Ectodermal cell (in vitro differentiated cells): ENCODE results near the gene TSPAN17.
"Not testable (repeated sequence)": the region's sequence is repeated elsewhere in the genome, so short reads cannot be mapped to it uniquely, and the experiment has no call there.

Source experiments
- H3K27ac ChIP-seq: 2 replicates; pipeline ENCODE4 v1.7.0; 2013; ENCODE audit warnings: mild to moderate bottlenecking, low read depth, low read length; ENCODE audit not compliant: insufficient read depth, poor library complexity, severe bottlenecking
- H3K27me3 ChIP-seq: 2 replicates; pipeline ENCODE4 v1.7.0; 2013; ENCODE audit warnings: mild to moderate bottlenecking, low read length; ENCODE audit not compliant: insufficient read depth, control insufficient read depth, poor library complexity, severe bottlenecking
- H3K36me3 ChIP-seq: one replicate; pipeline ENCODE4 v1.7.0; 2013; ENCODE audit warnings: low read length; ENCODE audit not compliant: control insufficient read depth, insufficient read depth
- H3K4me1 ChIP-seq: one replicate; pipeline ENCODE4 v1.7.0; 2013; ENCODE audit warnings: low read length; ENCODE audit not compliant: control insufficient read depth, insufficient read depth
- H3K4me3 ChIP-seq: 2 replicates; pipeline ENCODE4 v1.7.0; 2013; ENCODE audit warnings: low read depth, low read length, control low read depth; ENCODE audit not compliant: insufficient read depth
- H3K9me3 ChIP-seq: 2 replicates; pipeline ENCODE4 v1.7.0; 2013; ENCODE audit warnings: mild to moderate bottlenecking, low read length, moderate library complexity; ENCODE audit not compliant: control insufficient read depth
- WGBS, 2 experiments: methylation state at CpG; one replicate each; pipeline ENCODE4 v1.1.7; 2013; ENCODE audit warnings: missing lambda C conversion rate in 2 of 2; 5-methylcytosine and 5-hydroxymethylcytosine counted together

Gene TSPAN17

GRCh38 chr5:176693477-176693851 is 46.2 kb downstream of the TSPAN17 start:
- H3K9me3 ChIP-seq: no peaks in the 10 kb centered on the region
- H3K27me3 ChIP-seq: no peaks in the 10 kb centered on the region
- no peaks in the 10 kb centered on the region for H3K36me3 ChIP-seq
- peaks cover 17% of the 10 kb centered on the region for H3K4me1 ChIP-seq
- H3K27ac ChIP-seq: no peak overlapping the region
- 86 to 88% methylated on average over 13 of the region's 13 CpGs for WGBS, 2 experiments
- no peak overlapping the region for H3K4me3 ChIP-seq

- WGBS, 2 experiments: 92% methylated on average over 10 of the region's 10 CpGs
- Histone ChIP-seq H3K4me3 (no peak overlapping the region), H3K9me3 (no peaks in the 10 kb centered on the region), H3K27ac (no peak overlapping the region), H3K36me3 (no peaks in the 10 kb centered on the region), H3K27me3 (no peaks in the 10 kb centered on the region), H3K4me1 (peaks cover 24% of the 10 kb centered on the region)
These were observed 46.9 kb downstream of the TSPAN17 start for GRCh38 chr5:176694146-176694545.

DNA sequence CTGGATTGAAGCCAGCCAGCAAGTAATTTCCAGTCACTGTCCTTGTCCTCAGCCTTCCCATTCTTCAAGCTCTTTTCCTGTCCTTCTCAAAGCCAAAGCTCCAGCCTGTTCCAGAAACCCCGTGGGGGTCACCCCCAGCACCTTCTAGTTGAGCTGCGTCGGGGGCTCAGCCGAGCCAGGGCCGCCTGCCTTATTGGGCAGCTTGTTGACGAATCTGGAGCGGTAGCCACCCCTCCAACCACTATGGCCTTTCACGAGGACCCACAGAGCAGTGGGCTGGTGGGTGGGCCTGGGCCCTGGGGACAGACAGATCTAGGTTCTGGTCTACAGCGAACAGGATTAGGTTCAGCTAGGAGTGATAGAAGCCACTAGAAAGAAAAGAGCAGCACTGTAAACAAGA is 47.3 kb downstream of the TSPAN17 start:
- no peak overlapping the region for H3K27ac ChIP-seq
- H3K4me1 ChIP-seq: peaks cover 25% of the 10 kb centered on the region
- H3K9me3 ChIP-seq: no peaks in the 10 kb centered on the region
- H3K4me3 ChIP-seq: no peak overlapping the region
- H3K36me3 ChIP-seq: no peaks in the 10 kb centered on the region
- H3K27me3 ChIP-seq: no peaks in the 10 kb centered on the region
- 90 to 94% methylated on average over 9 of the region's 9 CpGs for WGBS, 2 experiments

DNA sequence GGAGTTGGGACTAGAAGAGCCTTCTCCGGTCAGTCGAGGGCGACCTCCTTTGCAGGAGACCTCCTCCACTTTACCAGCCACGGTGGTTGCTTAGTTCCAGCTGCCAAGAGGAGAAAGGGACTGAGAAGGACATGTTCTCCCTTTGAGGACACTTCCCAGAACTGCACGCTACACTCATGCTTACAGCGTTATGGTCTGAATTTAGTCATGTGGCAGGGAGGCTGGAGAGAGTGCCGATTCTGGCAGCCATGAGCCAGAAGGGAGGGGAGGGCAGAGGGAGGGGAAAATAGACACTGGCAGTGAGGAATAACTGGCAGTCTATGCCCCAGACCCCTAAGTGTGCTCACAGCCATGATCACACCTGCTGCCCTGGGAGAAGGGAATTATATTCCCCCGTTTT is 47.8 kb downstream of the TSPAN17 start:
- no peaks in the 10 kb centered on the region for H3K36me3 ChIP-seq
- WGBS, 2 experiments: 85 to 90% methylated on average over 8 of the region's 8 CpGs
- H3K9me3 ChIP-seq: no peaks in the 10 kb centered on the region

DNA sequence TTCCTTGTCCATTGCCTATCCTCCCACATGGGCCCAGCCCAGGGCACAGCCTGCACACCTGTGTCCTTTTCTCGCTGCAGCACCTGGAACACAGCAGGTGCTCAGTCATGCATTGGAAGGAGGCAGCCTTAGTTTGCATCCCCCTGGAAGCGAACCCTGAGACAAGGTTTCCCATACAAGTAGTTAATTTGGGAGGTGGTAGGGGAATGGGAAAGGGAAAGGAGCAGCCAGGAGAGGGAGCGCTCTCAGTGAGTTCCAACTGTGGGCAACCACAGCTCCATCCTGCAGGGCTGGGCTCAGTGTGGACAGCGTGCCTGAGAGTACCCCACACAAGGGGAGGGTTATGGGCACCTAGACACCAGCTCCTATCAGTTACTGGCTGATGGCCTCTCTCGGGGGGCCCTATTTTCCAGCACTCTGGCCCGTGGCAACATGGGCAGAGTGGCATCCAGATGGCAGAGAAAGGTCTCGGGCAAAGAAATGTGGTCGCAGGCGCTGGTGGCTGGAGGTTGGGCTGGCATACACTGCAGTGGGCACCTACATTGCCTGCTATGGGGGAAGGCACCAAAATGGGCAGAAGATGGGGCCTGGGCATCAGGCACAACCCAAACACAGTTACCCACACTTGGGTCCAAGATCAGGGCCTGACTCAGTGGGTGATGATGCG is 50.1 kb downstream of the TSPAN17 start:
- Histone ChIP-seq H3K4me1 (peaks cover 25% of the 10 kb centered on the region), H3K4me3 (no peak overlapping the region), H3K27ac (no peak overlapping the region), H3K9me3 (no peaks in the 10 kb centered on the region), H3K27me3 (no peaks in the 10 kb centered on the region), H3K36me3 (no peaks in the 10 kb centered on the region)
- 69 to 72% methylated on average over 10 of the region's 10 CpGs for WGBS, 2 experiments

More for the DNA sequence above, 47.8 kb downstream of the TSPAN17 start:
- Histone ChIP-seq H3K4me3 (no peak overlapping the region), H3K4me1 (peaks cover 25% of the 10 kb centered on the region), H3K27me3 (no peaks in the 10 kb centered on the region), H3K27ac (no peak overlapping the region)

- peak overlapping the region; percentile 33 for H3K27ac ChIP-seq
- no peaks in the 10 kb centered on the region for H3K9me3 ChIP-seq
- H3K4me3 ChIP-seq: no peak overlapping the region
- 24 to 29% methylated on average over 9 of the region's 9 CpGs for WGBS, 2 experiments
- no peaks in the 10 kb centered on the region for H3K27me3 ChIP-seq
- H3K4me1 ChIP-seq: peaks cover 25% of the 10 kb centered on the region
- no peaks in the 10 kb centered on the region for H3K36me3 ChIP-seq
These were observed 50.8 kb downstream of the TSPAN17 start for GRCh38 chr5:176697934-176698538.

DNA sequence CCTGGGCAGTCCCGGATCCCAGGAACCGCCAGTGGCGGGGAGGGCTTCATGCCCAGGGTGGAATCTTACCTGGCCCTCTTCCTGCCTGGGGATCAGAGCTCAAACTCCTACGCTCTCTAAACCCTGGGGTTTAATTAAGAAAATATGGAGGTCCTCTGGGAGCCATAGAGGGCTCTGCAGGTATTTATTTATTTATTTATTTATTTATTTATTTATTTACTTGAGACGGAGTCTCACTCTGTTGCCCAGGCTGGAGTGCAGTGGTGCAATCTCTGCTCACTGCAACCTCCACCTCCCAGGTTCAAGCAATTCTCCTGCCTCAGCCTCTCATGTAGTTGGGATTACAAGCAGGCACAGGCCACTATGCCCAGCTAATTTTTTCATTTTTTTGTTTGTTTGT is 52.2 kb downstream of the TSPAN17 start:
- not testable (repeated sequence) for H3K9me3 ChIP-seq, H3K4me3 ChIP-seq, H3K27ac ChIP-seq, H3K36me3 ChIP-seq, H3K27me3 ChIP-seq
- peaks cover 25% of the 10 kb centered on the region for H3K4me1 ChIP-seq
- 92 to 96% methylated on average over 4 of the region's 5 CpGs for WGBS, 2 experiments

DNA sequence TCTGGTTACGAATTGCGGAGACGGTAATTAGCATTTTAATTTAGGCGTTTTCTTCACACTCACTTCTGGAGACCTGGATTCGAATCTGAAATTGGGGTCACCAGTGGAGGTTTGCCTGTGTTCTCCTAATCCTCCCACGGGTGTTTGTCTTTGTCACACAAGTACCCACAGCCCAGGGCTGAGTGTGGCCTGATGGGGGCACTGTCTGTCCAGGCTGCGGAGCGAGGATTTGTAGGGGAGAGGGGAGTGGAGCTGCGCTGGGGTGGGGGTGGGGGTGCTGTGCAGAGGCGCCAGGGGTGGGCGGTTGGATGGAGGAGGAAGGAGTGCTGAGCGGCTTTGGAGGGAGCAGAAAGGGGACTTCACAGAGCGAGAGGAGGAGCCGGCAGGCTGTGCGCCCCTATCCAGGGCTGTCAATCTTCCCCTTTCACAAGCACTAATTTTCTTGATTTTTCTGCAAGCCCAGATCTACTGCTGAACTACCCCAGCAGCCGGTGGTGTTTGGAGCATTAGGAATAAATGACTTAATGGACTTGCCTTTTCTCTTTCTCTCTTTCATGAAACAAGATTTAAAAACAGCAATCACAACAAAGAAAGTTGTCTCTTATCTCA is 53.1 kb downstream of the TSPAN17 start:
- no peaks in the 10 kb centered on the region for H3K9me3 ChIP-seq
- WGBS, 2 experiments: 30 to 32% methylated on average over 15 to 16 of the region's 16 CpGs
- H3K4me1 ChIP-seq: peaks cover 25% of the 10 kb centered on the region
- H3K27me3 ChIP-seq: no peaks in the 10 kb centered on the region
- H3K27ac ChIP-seq: no peak overlapping the region
- no peak overlapping the region for H3K4me3 ChIP-seq
- no peaks in the 10 kb centered on the region for H3K36me3 ChIP-seq

- Histone ChIP-seq H3K36me3 (no peaks in the 10 kb centered on the region), H3K9me3 (no peaks in the 10 kb centered on the region), H3K27me3 (no peaks in the 10 kb centered on the region), H3K4me1 (peaks cover 13% of the 10 kb centered on the region), H3K27ac (no peak overlapping the region), H3K4me3 (no peak overlapping the region)
- 84% methylated on average over 27 of the region's 27 CpGs for WGBS, 2 experiments
These were observed 55.7 kb downstream of the TSPAN17 start for GRCh38 chr5:176702671-176703641.

DNA sequence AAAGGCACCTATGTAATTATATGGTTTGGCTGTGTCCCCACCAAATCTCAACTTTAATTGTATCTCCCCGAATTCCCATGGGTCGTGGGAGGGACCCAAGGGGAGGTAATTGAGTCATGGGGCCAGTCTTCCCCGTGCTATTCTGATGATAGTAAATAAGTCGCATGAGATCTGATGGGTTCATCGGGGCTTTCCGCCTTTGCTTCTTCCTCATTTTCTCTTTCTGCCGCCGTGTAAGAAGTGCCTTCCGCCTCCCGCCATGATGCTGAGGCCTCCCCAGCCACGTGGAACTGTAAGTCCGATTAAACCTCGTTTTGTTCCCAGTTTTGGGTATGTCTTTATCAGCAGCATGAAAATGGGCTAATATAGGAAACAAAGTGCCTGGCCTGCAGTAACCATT is 56.6 kb downstream of the TSPAN17 start:
- Histone ChIP-seq H3K36me3 (no peaks in the 10 kb centered on the region), H3K27me3 (no peaks in the 10 kb centered on the region), H3K9me3 (no peaks in the 10 kb centered on the region), H3K27ac (no peak overlapping the region), H3K4me1 (peaks cover 4% of the 10 kb centered on the region), H3K4me3 (no peak overlapping the region)
- 92 to 95% methylated on average over 13 of the region's 13 CpGs for WGBS, 2 experiments
